ENCODE data around the gene ADGRA3. TPM values are rescaled to one million over a fixed set of nuclear protein-coding genes. Genes with fewer than 3 reads are reported as not detected.
A peak's percentile ranks its signal among the peaks of the same experiment; 100 is the strongest.

The ADGRA3 gene
- total and polyA plus RNA-seq, 2 of the 13 experiments (the other 11 are each of a cell fraction or from before 2014, with no cell fraction given) = 32.2 to 40.8 TPM

DNA sequence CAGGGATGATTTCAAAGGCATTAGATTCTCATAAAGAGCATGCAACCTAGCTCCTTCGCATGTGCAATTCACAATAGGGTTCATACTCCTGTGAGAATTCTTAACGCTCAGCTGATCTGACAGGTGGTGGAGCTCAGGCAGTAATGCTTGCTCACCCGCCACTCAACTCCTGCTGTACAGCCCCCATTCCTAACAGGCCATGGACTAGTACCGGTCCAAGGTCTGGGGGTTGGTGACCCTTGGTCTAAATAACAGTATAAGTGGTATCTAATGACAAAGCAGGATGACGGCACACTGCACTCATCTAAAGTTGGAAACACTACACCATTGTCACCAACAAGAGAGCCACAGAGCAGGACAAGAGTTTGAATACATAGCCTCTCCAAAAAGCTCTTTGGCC, 28.5 kb downstream of the ADGRA3 start:
- in situ Hi-C loops (cut with HindIII; ENCODE audit: extremely low pct_ligation_motif_present, low pct_unique_long_range_greater_than_20kb) (no loop called here), intact Hi-C loops (cut with micrococcal nuclease; ENCODE audit: unreplicated experiment) (no loop called here)
- Histone ChIP-seq H3K9ac (ENCODE audit: insufficient read depth, low read depth, low read length) (no peak overlapping the region), H3K4me3 (replicated peaks in 1 of 3; ENCODE audit: insufficient read depth in 1 of 3, low read depth in 2 of 3, low read length in 3 of 3) (no peak overlapping the region), H3K9me3 (ENCODE audit: low read length) (no peaks in the 10 kb centered on the region), H3K4me2 (ENCODE audit: low read depth, low read length) (no peak overlapping the region; the same call in 1 of the 2 replicates), H4K20me1 (ENCODE audit: insufficient read depth, low read length) (peaks cover 5% of the 10 kb centered on the region; the same call in 1 of the 2 replicates), H3K36me3 (replicated peaks in 1 of 2; ENCODE audit: control insufficient read depth in 1 of 2, insufficient read depth in 2 of 2, low read length in 2 of 2) (no peaks in the 10 kb centered on the region), H2AFZ (ENCODE audit: low read length) (no peak overlapping the region), H3K27ac (ENCODE audit: extremely low read length, insufficient read depth, low read length) (peak overlapping the region; percentile 55), H3K4me1 (ENCODE audit: insufficient read depth, low read length) (peaks cover 69% of the 10 kb centered on the region), H3K79me2 (ENCODE audit: insufficient read depth, low read length) (peaks cover 89% of the 10 kb centered on the region), H3K27me3 (ENCODE audit: control insufficient read depth in 1 of 2, insufficient read depth in 2 of 2, low read length in 2 of 2) (no peaks in the 10 kb centered on the region)
- DNase-seq (ENCODE audit: low spot score) (peak; percentile 78), ATAC-seq (peak; percentile 70), FAIRE-seq (no peak)
- 53% methylated on average over 5 of the region's 5 CpGs for WGBS (ENCODE audit: low lambda C conversion rate)
- ChIA-PET POLR2A (interaction anchor here (1.0 kb wide), 1 partner anchor 28 kb away, joined by 3 read pairs; no protein-coding TSS in a partner anchor), CTCF (ENCODE audit: low intra/inter-chr PET ratio, low total read pairs) (no interaction called here)
- BruUV-seq (replicated peaks) = no TSS peak
- TF ChIP-seq EHMT2 (IDR thresholded peaks at IDR 0.05; ENCODE audit: borderline replicate concordance, low read depth, low read length) = peak; percentile 85; the same call in 1 of the 2 replicates
- TF ChIP-seq NCOR1 (IDR thresholded peaks at IDR 0.05; ENCODE audit: borderline replicate concordance, low read length) = peak; percentile 64; the same call in 1 of the 2 replicates
- TF ChIP-seq SIX1 (CRISPR knock-in tag; IDR thresholded peaks at IDR 0.05; ENCODE audit: borderline replicate concordance) = peak; percentile 44; the same call in 1 of the 2 replicates
- 0 out of 2 replicates have a peak, but pooled peaks have one; percentile 17 for TF ChIP-seq JUND (CRISPR knock-in tag; IDR thresholded peaks at IDR 0.05)
- TF ChIP-seq, protein P1, sequence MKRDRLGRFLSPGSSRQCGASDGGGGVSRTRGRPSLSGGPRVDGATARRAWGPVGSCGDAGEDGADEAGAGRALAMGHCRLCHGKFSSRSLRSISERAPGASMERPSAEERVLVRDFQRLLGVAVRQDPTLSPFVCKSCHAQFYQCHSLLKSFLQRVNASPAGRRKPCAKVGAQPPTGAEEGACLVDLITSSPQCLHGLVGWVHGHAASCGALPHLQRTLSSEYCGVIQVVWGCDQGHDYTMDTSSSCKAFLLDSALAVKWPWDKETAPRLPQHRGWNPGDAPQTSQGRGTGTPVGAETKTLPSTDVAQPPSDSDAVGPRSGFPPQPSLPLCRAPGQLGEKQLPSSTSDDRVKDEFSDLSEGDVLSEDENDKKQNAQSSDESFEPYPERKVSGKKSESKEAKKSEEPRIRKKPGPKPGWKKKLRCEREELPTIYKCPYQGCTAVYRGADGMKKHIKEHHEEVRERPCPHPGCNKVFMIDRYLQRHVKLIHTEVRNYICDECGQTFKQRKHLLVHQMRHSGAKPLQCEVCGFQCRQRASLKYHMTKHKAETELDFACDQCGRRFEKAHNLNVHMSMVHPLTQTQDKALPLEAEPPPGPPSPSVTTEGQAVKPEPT (CRISPR knock-in tag; IDR thresholded peaks at IDR 0.05; ENCODE audit: low read depth) = no peak
- 0 out of 2 replicates have a peak, but pooled peaks have one; percentile 22 for TF ChIP-seq ZBTB38 (CRISPR knock-in tag; IDR thresholded peaks at IDR 0.05)
- TF ChIP-seq ZBTB21 (CRISPR knock-in tag; IDR thresholded peaks at IDR 0.05) = peak; percentile 88; the same call in 1 of the 2 replicates
- 0 out of 2 replicates have a peak, but pooled peaks have one; percentile 16 for TF ChIP-seq BCL6 (CRISPR knock-in tag; IDR thresholded peaks at IDR 0.05)
- TF ChIP-seq, protein P2, sequence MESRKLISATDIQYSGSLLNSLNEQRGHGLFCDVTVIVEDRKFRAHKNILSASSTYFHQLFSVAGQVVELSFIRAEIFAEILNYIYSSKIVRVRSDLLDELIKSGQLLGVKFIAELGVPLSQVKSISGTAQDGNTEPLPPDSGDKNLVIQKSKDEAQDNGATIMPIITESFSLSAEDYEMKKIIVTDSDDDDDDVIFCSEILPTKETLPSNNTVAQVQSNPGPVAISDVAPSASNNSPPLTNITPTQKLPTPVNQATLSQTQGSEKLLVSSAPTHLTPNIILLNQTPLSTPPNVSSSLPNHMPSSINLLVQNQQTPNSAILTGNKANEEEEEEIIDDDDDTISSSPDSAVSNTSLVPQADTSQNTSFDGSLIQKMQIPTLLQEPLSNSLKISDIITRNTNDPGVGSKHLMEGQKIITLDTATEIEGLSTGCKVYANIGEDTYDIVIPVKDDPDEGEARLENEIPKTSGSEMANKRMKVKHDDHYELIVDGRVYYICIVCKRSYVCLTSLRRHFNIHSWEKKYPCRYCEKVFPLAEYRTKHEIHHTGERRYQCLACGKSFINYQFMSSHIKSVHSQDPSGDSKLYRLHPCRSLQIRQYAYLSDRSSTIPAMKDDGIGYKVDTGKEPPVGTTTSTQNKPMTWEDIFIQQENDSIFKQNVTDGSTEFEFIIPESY (CRISPR knock-in tag; IDR thresholded peaks at IDR 0.05) = peak; percentile 93
- no peak for TF ChIP-seq ZNF530 (CRISPR knock-in tag; IDR thresholded peaks at IDR 0.05; ENCODE audit: low read depth)
- peak; percentile 42; the same call in 1 of the 2 replicates for TF ChIP-seq SIX4 (CRISPR knock-in tag; IDR thresholded peaks at IDR 0.05)
- 0 out of 2 replicates have a peak, but pooled peaks have one; percentile 52 for TF ChIP-seq MEIS2 (CRISPR knock-in tag; IDR thresholded peaks at IDR 0.05)
- peak; percentile 34; the same call in 1 of the 2 replicates for TF ChIP-seq RXRA (CRISPR knock-in tag; IDR thresholded peaks at IDR 0.05)
- TF ChIP-seq ZNF790 (CRISPR knock-in tag; IDR thresholded peaks at IDR 0.05; ENCODE audit: borderline replicate concordance) = no peak
- TF ChIP-seq HNF4G (IDR thresholded peaks at IDR 0.05; ENCODE audit: borderline replicate concordance, low read depth, low read length) = peak; percentile 76
- TF ChIP-seq HNF4G (CRISPR knock-in tag; IDR thresholded peaks at IDR 0.05; ENCODE audit: borderline replicate concordance, low read depth) = no peak
- TF ChIP-seq, protein P3, sequence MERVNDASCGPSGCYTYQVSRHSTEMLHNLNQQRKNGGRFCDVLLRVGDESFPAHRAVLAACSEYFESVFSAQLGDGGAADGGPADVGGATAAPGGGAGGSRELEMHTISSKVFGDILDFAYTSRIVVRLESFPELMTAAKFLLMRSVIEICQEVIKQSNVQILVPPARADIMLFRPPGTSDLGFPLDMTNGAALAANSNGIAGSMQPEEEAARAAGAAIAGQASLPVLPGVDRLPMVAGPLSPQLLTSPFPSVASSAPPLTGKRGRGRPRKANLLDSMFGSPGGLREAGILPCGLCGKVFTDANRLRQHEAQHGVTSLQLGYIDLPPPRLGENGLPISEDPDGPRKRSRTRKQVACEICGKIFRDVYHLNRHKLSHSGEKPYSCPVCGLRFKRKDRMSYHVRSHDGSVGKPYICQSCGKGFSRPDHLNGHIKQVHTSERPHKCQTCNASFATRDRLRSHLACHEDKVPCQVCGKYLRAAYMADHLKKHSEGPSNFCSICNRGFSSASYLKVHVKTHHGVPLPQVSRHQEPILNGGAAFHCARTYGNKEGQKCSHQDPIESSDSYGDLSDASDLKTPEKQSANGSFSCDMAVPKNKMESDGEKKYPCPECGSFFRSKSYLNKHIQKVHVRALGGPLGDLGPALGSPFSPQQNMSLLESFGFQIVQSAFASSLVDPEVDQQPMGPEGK (CRISPR knock-in tag; IDR thresholded peaks at IDR 0.05) = peak; percentile 31; the same call in 1 of the 2 replicates
- TF ChIP-seq SOX13 (IDR thresholded peaks at IDR 0.05) = no peak
- TF ChIP-seq SOX13 (CRISPR knock-in tag; conservative IDR thresholded peaks at IDR 0.05 in 1 of 2, IDR thresholded peaks at IDR 0.05 in 1 of 2) = peak in 1 of 2 experiments; percentile 70; a peak in 2 of 4 replicates
- TF ChIP-seq HNF4A (CRISPR knock-in tag; IDR thresholded peaks at IDR 0.05) = peak; percentile 72
